Measurements from ENCODE around the gene GPR137B. TPM values are rescaled to one million over a fixed set of nuclear protein-coding genes. Genes with fewer than 3 reads are reported as not detected.

The GPR137B gene
- total and polyA plus RNA-seq, 2 of the 8 experiments (the other 6 are each of a cell fraction or from before 2014, with no cell fraction given): 6.9 to 7.7 TPM

- TF ChIP-seq GABPA (IDR thresholded peaks at IDR 0.05; ENCODE audit: borderline replicate concordance, insufficient read depth, low read length) (no peak), HDAC6 (IDR thresholded peaks at IDR 0.05; ENCODE audit: low read depth, low read length) (no peak)
Observed at GRCh38 chr1:236123563-236123962, 18.8 kb upstream of the GPR137B start (continued).
